ENCODE measurements around the gene RPUSD3.

GRCh38 chr3:9815986-9816385 is 27.8 kb downstream of the RPUSD3 start:
- TF ChIP-seq ZNF18 (tag by site-specific recombination; IDR thresholded peaks at IDR 0.05) (no peak), RBAK (tag by site-specific recombination; IDR thresholded peaks at IDR 0.05) (no peak), ZNF366 (tag by site-specific recombination; conservative IDR thresholded peaks at IDR 0.05) (no peak), CTCF (tag by site-specific recombination; IDR thresholded peaks at IDR 0.05) (no peak), ZNF16 (tag by site-specific recombination; IDR thresholded peaks at IDR 0.05; ENCODE audit: low read depth) (no peak), ZBTB17 (tag by site-specific recombination; IDR thresholded peaks at IDR 0.05) (no peak)

Data from HEK293 (cell line).